Transverse colon (tissue), 4 donors: ENCODE measurements around the gene PCGF1. TPM values are rescaled to one million over a fixed set of nuclear protein-coding genes. Genes with fewer than 3 reads are reported as not detected.

ENCODE experiments used
- DNase-seq: peaks from one replicate; pipeline ENCODE4 v3.0.0-alpha.2; 2019
- H3K27ac ChIP-seq, 4 donors: fragments of 200-600 bp; sonication (generic); 2 replicates each; pipeline ENCODE4 v1.5.1; 2016 to 2018; ENCODE audit warnings: inconsistent platforms in 4 of 4
- H3K27me3 ChIP-seq: fragments of 200-600 bp; sonication (generic); 2 replicates; pipeline ENCODE4 v1.5.1; 2017; ENCODE audit warnings: inconsistent platforms
- H3K36me3 ChIP-seq, 4 donors: fragments of 200-600 bp; sonication (generic); 2 replicates each; pipeline ENCODE4 v1.5.1; 2017 to 2019; ENCODE audit warnings: inconsistent platforms in 4 of 4
- H3K4me1 ChIP-seq, 4 donors: fragments of 200-600 bp; sonication (generic); 2 replicates each; pipeline ENCODE4 v1.5.1; 2017 to 2020; ENCODE audit warnings: inconsistent platforms in 4 of 4
- H3K4me3 ChIP-seq, 4 donors: fragments of 200-600 bp; sonication (generic); 1 replicate in 1 of 4; 2 replicates in 3 of 4; pipeline versions ENCODE4 v1.5.1 to v1.6.1; 2017 to 2019; ENCODE audit warnings: inconsistent platforms in 4 of 4
- H3K9me3 ChIP-seq, 2 donors: fragments of 200-600 bp; sonication (generic); 2 replicates each; pipeline ENCODE4 v1.5.1; 2017 to 2019; ENCODE audit warnings: inconsistent platforms in 2 of 2
- EP300 ChIP-seq: sonication (generic); formaldehyde crosslinking; IDR thresholded peaks from one replicate; pipeline ENCODE4 v1.6.1; 2017; ENCODE audit warnings: antibody characterized with exemption, low read depth
- POLR2A ChIP-seq: fragments of 450-650 bp; IDR thresholded peaks from one replicate; pipeline ENCODE4 v1.6.1; 2016; ENCODE audit warnings: antibody characterized with exemption, mild to moderate bottlenecking, moderate library complexity
- POLR2AphosphoS5 ChIP-seq, 3 donors: sonication (generic); formaldehyde crosslinking; IDR thresholded peaks; one replicate each; pipeline ENCODE4 v1.6.1; 2016; ENCODE audit warnings: antibody characterized with exemption in 3 of 3
- WGBS, 2 donors: methylation state at CpG; one replicate each; pipeline ENCODE4 v1.1.5; 2018; ENCODE audit warnings: low coverage in 1 of 2; 5-methylcytosine and 5-hydroxymethylcytosine counted together
- in situ Hi-C, 4 donors: fragments of 200-750 bp; cut with MboI; loops; one replicate each; pipeline versions ENCODE4 v1.15.0 to v1.15.1; 2017; ENCODE audit warnings: low sequenced_read_pairs in 3 of 4, low pct_ligation_motif_present in 1 of 4, low pct_unique_long_range_greater_than_20kb in 1 of 4
- intact Hi-C: fragments of 100-400 bp; cut with DNase I; formaldehyde crosslinking; loops from one replicate; pipeline ENCODE4 v1.15.1; 2023; ENCODE audit warnings: low total_unique reads
- total RNA-seq, 4 donors: library from RNA; depleted of rRNA; stranded (reverse); fragments of >200 nt; gene quantifications; one replicate each; pipeline ENCODE4 v1.1.0, GENCODE V29; 2016
- TF ChIP-seq, protein P1 (sequence below), 5 experiments: fragments of 200-600 bp in 3 of 5; fragments of 450-650 bp in 2 of 5; sonication (generic) in 3 of 5; IDR thresholded peaks; 1 replicate in 2 of 5; 2 replicates in 3 of 5; pipeline ENCODE4 v1.5.1; 2016 to 2017; ENCODE audit warnings: antibody characterized with exemption in 5 of 5, inconsistent platforms in 3 of 5, mild to moderate bottlenecking in 2 of 5, moderate library complexity in 1 of 5

Gene PCGF1
- total RNA-seq, 4 donors from 2014 or later, result 3.7 to 23.9 (median 19.3) TPM

DNA sequence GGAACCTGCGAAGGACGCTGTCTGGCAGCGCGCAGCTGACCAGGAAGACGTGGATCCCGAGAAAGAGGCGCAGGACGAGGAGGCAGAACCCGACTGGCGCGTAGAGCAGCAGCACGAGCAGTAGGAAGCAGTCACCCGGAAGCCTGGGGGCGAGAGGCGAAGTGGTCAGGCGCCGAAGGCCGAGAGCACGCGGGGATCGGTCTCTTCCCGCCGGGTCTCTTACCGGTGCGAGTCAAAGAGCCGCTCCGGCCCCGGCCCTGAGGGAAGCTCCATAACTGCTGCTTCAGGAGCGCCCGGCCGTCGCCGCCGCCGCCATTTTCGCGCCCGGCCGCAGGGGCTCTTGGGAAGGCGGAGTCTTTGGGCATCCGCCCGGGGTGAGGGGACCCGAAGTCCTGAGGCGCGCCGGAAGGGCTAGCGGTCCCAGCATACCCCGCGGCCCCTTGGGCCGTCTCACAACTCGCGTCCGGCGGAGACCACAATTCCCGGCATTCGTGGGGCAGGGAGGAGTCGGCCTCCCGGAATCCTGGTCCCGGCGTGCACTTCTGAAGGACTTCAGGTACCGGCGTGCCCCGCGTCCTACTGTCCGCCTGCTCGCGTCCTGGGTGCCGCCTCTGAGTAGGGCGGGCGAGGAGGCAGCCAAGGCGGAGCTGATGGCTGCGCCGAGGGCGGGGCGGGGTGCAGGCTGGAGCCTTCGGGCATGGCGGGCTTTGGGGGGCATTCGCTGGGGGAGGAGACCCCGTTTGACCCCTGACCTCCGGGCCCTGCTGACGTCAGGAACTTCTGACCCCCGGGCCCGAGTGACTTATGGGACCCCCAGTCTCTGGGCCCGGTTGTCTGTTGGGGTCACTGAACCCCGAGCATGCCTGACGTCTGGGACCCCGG, 22.1 kb upstream of the PCGF1 start, which contains the start of the genes AUP1 and HTRA2:
TSS of gene AUP1 (minus strand) at position 350 of the 882 bp plus-strand sequence. CDS start at position 273, 77 bp downstream.
TSS of gene HTRA2 (plus strand) at position 577 of the 882 bp plus-strand sequence. CDS start at position 651, 74 bp downstream.
- H3K4me1 ChIP-seq, result peaks cover 14 to 28% (median 19%) of the 10 kb centered on the region in 4 donors
- TF ChIP-seq EP300 (peak; percentile 56), POLR2AphosphoS5 (IDR thresholded peaks at IDR 0.05) (peak; percentile 85 to 93 (median 86)), POLR2A (peak; percentile 90)
- TF ChIP-seq, protein P1, sequence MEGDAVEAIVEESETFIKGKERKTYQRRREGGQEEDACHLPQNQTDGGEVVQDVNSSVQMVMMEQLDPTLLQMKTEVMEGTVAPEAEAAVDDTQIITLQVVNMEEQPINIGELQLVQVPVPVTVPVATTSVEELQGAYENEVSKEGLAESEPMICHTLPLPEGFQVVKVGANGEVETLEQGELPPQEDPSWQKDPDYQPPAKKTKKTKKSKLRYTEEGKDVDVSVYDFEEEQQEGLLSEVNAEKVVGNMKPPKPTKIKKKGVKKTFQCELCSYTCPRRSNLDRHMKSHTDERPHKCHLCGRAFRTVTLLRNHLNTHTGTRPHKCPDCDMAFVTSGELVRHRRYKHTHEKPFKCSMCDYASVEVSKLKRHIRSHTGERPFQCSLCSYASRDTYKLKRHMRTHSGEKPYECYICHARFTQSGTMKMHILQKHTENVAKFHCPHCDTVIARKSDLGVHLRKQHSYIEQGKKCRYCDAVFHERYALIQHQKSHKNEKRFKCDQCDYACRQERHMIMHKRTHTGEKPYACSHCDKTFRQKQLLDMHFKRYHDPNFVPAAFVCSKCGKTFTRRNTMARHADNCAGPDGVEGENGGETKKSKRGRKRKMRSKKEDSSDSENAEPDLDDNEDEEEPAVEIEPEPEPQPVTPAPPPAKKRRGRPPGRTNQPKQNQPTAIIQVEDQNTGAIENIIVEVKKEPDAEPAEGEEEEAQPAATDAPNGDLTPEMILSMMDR (IDR thresholded peaks at IDR 0.05), result no peak
- intact Hi-C loops, result loop anchor here (2.0 kb wide), 1 partner anchor 47 kb away; the partner anchor contains the start of genes CCDC142 and TTC31
- peak within 1 kb of the TSS; percentile 85 to 94 (median 92) for H3K27ac ChIP-seq
- in situ Hi-C loops, result no loop called here
- DNase-seq, result peak; percentile 99
- no peaks in the 10 kb centered on the region for H3K27me3 ChIP-seq
- H3K4me3 ChIP-seq, result peak within 1 kb of the TSS; percentile 79 to 95 (median 79)
- peaks cover 0 to 23% (median 8%) of the 10 kb centered on the region in 4 donors for H3K36me3 ChIP-seq
- no peaks in the 10 kb centered on the region for H3K9me3 ChIP-seq
- 0% methylated on average over 76 of the region's 87 CpGs; no CpG with 5 or more reads in 1 of the 2 donors for WGBS, 2 donors

DNA sequence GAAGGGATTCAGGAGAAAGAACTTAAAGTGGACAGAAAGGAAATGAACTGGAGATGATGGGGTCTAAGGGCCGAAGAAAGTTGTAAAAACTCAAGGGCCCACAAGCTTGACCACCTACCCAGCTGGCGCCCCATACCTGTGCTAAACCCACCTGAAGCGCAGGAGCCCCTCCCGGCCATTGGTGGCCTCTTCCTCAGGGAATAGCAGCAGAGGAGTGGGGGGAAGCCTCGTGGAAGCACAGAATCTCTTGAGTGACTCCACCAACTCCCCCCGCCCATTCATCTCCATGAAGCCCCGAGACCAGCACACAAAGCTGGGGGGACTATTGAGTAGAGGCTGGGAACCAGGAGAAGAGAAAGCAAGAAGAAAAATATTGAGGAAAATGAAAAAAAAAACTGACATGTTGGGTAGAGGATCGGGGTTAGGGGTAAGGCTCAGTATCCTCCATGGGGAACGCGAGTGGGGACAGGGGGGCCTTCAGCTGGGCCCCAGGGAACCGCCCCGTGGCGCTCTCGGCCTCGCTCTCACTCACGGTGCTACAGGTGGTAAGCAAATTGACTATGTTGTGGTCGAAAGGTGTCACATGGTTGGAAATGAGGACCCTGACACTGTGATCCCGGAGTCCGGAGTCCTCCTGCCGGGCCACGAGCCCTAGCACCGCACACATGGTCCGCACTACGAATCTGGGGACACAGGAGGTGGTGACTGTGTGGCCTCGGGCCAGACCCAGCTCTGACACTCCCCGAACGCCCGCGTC, 21.3 kb upstream of the PCGF1 start:
- Histone ChIP-seq H3K36me3 (peaks cover 0 to 23% (median 8%) of the 10 kb centered on the region in 4 donors), H3K4me3 (peak overlapping the region; percentile 79 to 95 (median 79)), H3K27me3 (no peaks in the 10 kb centered on the region), H3K27ac (peak overlapping the region; percentile 85 to 94 (median 92)), H3K4me1 (peaks cover 14 to 28% (median 19%) of the 10 kb centered on the region in 4 donors), H3K9me3 (no peaks in the 10 kb centered on the region)
- in situ Hi-C loops (no loop called here), intact Hi-C loops (no loop called here)
- WGBS, 2 donors, result 0 to 17% methylated on average over 9 to 21 of the region's 29 CpGs
- TF ChIP-seq, protein P1 (IDR thresholded peaks at IDR 0.05), result no peak
- no peak for TF ChIP-seq POLR2AphosphoS5 (IDR thresholded peaks at IDR 0.05)
- no peak for TF ChIP-seq POLR2A
- no peak for TF ChIP-seq EP300
- peak; percentile 32 for DNase-seq

DNA sequence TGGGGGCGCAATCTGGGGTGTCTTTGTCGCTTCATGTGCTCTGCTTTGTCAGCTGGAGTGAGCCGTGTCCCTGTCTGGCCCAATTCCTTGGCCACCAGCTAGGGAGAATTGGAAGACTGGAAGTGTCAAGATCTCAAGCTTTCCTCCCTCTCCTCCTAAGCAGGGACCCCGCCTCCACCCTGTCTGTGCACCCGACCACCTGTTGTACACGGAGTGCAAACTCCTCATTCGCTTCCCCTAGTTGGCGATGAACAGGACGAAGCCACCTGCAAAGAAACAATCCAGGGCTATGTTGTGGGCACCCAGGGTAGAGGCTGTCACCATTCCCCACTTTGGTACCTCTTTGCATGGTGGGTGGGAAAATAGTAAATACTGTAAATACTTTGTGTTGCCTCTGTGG, 20.2 kb upstream of the PCGF1 start:
- in situ Hi-C loops (no loop called here), intact Hi-C loops (no loop called here)
- TF ChIP-seq POLR2AphosphoS5 (IDR thresholded peaks at IDR 0.05) (no peak), POLR2A (no peak), EP300 (no peak)
- TF ChIP-seq, protein P1 (IDR thresholded peaks at IDR 0.05), result no peak
- H3K9me3 ChIP-seq, result no peaks in the 10 kb centered on the region
- WGBS, 2 donors, result 94 to 95% methylated on average over 6 to 9 of the region's 9 CpGs
- peaks cover 14 to 28% (median 19%) of the 10 kb centered on the region in 4 donors for H3K4me1 ChIP-seq
- no peaks in the 10 kb centered on the region for H3K27me3 ChIP-seq
- H3K36me3 ChIP-seq, result peaks cover 0 to 19% (median 8%) of the 10 kb centered on the region in 4 donors
- no peak overlapping the region for H3K27ac ChIP-seq
- DNase-seq, result no peak
- H3K4me3 ChIP-seq, result no peak overlapping the region
